A549 (cell line): ENCODE measurements around the gene PYGB. TPM values are rescaled to one million over a fixed set of nuclear protein-coding genes. Genes with fewer than 3 reads are reported as not detected.

Source experiments
- ATAC-seq, 2 experiments: fragments of 200-7000 bp in 1 of 2; fragments of >200 bp in 1 of 2; cut with Nextera tagmentation in 1 of 2; cut with Tn5 transposase in 1 of 2; 3 replicates each; pipeline versions ENCODE4 v1.8.0 to v1.9.1; 2018 to 2020; ENCODE audit warnings: mild to moderate bottlenecking in 1 of 2, moderate library complexity in 1 of 2
- CTCF ChIA-PET: fragments of 300-600 bp; sonication (Branson Sonifier 250); formaldehyde crosslinking; extraction: SDS; loops from one replicate; lab custom pipeline; 2021; ENCODE audit warnings: antibody characterized with exemption, inconsistent platforms; lab: Yijun Ruan, JAX
- POLR2A ChIA-PET: fragments of 350-600 bp; formaldehyde crosslinking; extraction: SDS; loops from one replicate; lab custom pipeline; 2021; ENCODE audit warnings: antibody characterized with exemption, inconsistent platforms; lab: Yijun Ruan, JAX
- DNase-seq, 2 experiments: peaks; one replicate each; pipeline versions ENCODE4 v3.0.0 to v3.0.0-alpha.2; 2011 to 2016; ENCODE audit warnings: low read depth in 1 of 2, low spot score in 1 of 2
- FAIRE-seq: peaks from 2 replicates; lab custom pipeline; 2011; peaks lifted over from hg19 to GRCh38; lab: Jason Lieb, UNC
- H3K27ac ChIP-seq, 2 experiments: fragments of >200 bp; sonication (Bioruptor Twin); formaldehyde crosslinking; 3 replicates each; pipeline ENCODE4 v1.5.1; 2016 to 2017
- H3K4me1 ChIP-seq: fragments of >200 bp; sonication (Bioruptor Twin); formaldehyde crosslinking; 3 replicates; pipeline ENCODE4 v1.6.1; 2016
- H3K4me2 ChIP-seq: fragments of >200 bp; sonication (Bioruptor Twin); formaldehyde crosslinking; 3 replicates; pipeline ENCODE4 v1.6.1; 2016
- H3K4me3 ChIP-seq: fragments of >200 bp; sonication (Bioruptor Twin); formaldehyde crosslinking; 3 replicates; pipeline ENCODE4 v1.5.1; 2016
- H3K9me3 ChIP-seq: fragments of >200 bp; sonication (Bioruptor Twin); formaldehyde crosslinking; 3 replicates; pipeline ENCODE4 v1.6.1; 2016
- BCL3 ChIP-seq: fragments of >200 bp; sonication (Bioruptor Twin); formaldehyde crosslinking; IDR thresholded peaks from 3 replicates; pipeline ENCODE4 v1.6.1; 2016
- CHD4 ChIP-seq: fragments of 200-600 bp; sonication (generic); IDR thresholded peaks from 2 replicates; pipeline ENCODE4 v1.6.1; 2016; ENCODE audit warnings: antibody characterized with exemption, mild to moderate bottlenecking, borderline replicate concordance
- E2F6 ChIP-seq: IDR thresholded peaks from 2 replicates; pipeline ENCODE4 v1.6.1; 2012; ENCODE audit warnings: low read depth, borderline replicate concordance
- FOSB ChIP-seq: fragments of 250-450 bp; sonication (Bioruptor Pico); IDR thresholded peaks from 2 replicates; pipeline ENCODE4 v1.5.0; 2020; ENCODE audit warnings: mild to moderate bottlenecking, moderate library complexity
- HDAC2 ChIP-seq: fragments of 200-600 bp; sonication (generic); IDR thresholded peaks from 2 replicates; pipeline ENCODE4 v1.6.1; 2016
- HOXA7 ChIP-seq: fragments of 250-450 bp; sonication (Bioruptor Pico); IDR thresholded peaks from 2 replicates; pipeline ENCODE4 v1.5.0; 2020; ENCODE audit warnings: mild to moderate bottlenecking, moderate library complexity
- HOXB13 ChIP-seq: fragments of 250-450 bp; sonication (Bioruptor Pico); IDR thresholded peaks from 2 replicates; pipeline ENCODE4 v1.5.0; 2020; ENCODE audit warnings: low read depth, mild to moderate bottlenecking, moderate library complexity
- HOXB5 ChIP-seq: fragments of 250-450 bp; sonication (Bioruptor Pico); IDR thresholded peaks from 2 replicates; pipeline ENCODE4 v1.5.0; 2020; ENCODE audit warnings: mild to moderate bottlenecking, moderate library complexity
- JUN ChIP-seq, 2 experiments: fragments of >200 bp; sonication (Bioruptor Twin); formaldehyde crosslinking; IDR thresholded peaks; 2 replicates in 1 of 2; 3 replicates in 1 of 2; pipeline ENCODE4 v1.6.1; 2016 to 2017
- JUNB ChIP-seq: fragments of >200 bp; sonication (Bioruptor Twin); formaldehyde crosslinking; IDR thresholded peaks from 2 replicates; pipeline ENCODE4 v1.6.1; 2016
- POLR2AphosphoS2 ChIP-seq: conservative IDR thresholded peaks from 2 replicates; pipeline ENCODE4 v1.6.1; 2012; ENCODE audit warnings: low read length, improper control_type of control experiment, inconsistent platforms
- RAD21 ChIP-seq, 2 experiments: fragments of >200 bp in 1 of 2; sonication (Bioruptor Twin) in 1 of 2; formaldehyde crosslinking in 1 of 2; IDR thresholded peaks in 1 of 2; conservative IDR thresholded peaks in 1 of 2; 2 replicates in 1 of 2; 3 replicates in 1 of 2; pipeline ENCODE4 v1.6.1; 2012 to 2018; ENCODE audit warnings: inconsistent platforms in 1 of 2
- RNF2 ChIP-seq: fragments of 200-600 bp; sonication (generic); IDR thresholded peaks from 2 replicates; pipeline ENCODE4 v1.6.1; 2016; ENCODE audit warnings: low read depth, mild to moderate bottlenecking, antibody characterized with exemption, moderate library complexity, borderline replicate concordance
- WGBS: methylation state at CpG from one replicate; pipeline ENCODE4 v1.1.6; 2017; ENCODE audit errors: missing lambda C conversion rate; 5-methylcytosine and 5-hydroxymethylcytosine counted together
- polyA plus RNA-seq, 4 experiments: library from polyadenylated mRNA; depleted of rRNA in 3 of 4; stranded (reverse); fragments of >200 nt; fragmentation: RNase III in 1 of 4; extraction: RNeasy Plus Mini Kit Qiagen cat#74134 plus additional on column Dnase treatment in 1 of 4; gene quantifications; 2 replicates in 3 of 4; 3 replicates in 1 of 4; pipeline ENCODE4 v1.2.3, GENCODE V29; 2011 to 2017
- TF ChIP-seq, protein P1 (sequence below): fragments of >200 bp; sonication (Bioruptor Twin); formaldehyde crosslinking; IDR thresholded peaks from 3 replicates; pipeline ENCODE4 v1.5.1; 2016
- TF ChIP-seq, protein P2 (sequence below): fragments of 150-350 bp; IDR thresholded peaks from 2 replicates; pipeline ENCODE4 v1.6.1; 2014; ENCODE audit warnings: low read depth, mild to moderate bottlenecking, low read length

Gene PYGB
- polyA plus RNA-seq, 2 of the 4 experiments (the other 2 are of a cell fraction), result 93.2 to 100 TPM

- Histone ChIP-seq H3K4me2 (no peak overlapping the region), H3K4me3 (no peak overlapping the region), H3K27ac (no peak overlapping the region), H3K4me1 (peaks cover 64% of the 10 kb centered on the region), H3K9me3 (no peaks in the 10 kb centered on the region)
- DNase-seq (no peak), ATAC-seq (no peak), FAIRE-seq (peak; percentile 65)
- ChIA-PET CTCF (interaction anchor here (0.8 to 5.1 kb wide), 9 partner anchors 7 to 260 kb away, joined by 3 to 30 read pairs (median 4); partner anchors contain the start of genes APMAP and PYGB), POLR2A (no interaction called here)
- 71% methylated on average over 5 of the region's 5 CpGs for whole genome bisulfite sequencing
- TF ChIP-seq E2F6 (no peak), HOXA7 (CRISPR knock-in tag) (no peak), JUNB (no peak), HOXB13 (CRISPR knock-in tag) (no peak), FOSB (CRISPR knock-in tag) (no peak), HOXB5 (CRISPR knock-in tag) (no peak), HDAC2 (no peak), POLR2AphosphoS2 (no peak), BCL3 (no peak)
These were observed 6.7 kb downstream of the PYGB start for GRCh38 chr20:25254571-25254970.

- ChIA-PET POLR2A (interaction anchor here (0.7 kb wide), 1 partner anchor 267 kb away, joined by 3 read pairs; no protein-coding TSS in a partner anchor), CTCF (interaction anchor here (0.8 to 5.1 kb wide), 10 partner anchors 8 to 261 kb away, joined by 3 to 30 read pairs (median 5); partner anchors contain the start of genes APMAP and PYGB)
- TF ChIP-seq, protein P1, sequence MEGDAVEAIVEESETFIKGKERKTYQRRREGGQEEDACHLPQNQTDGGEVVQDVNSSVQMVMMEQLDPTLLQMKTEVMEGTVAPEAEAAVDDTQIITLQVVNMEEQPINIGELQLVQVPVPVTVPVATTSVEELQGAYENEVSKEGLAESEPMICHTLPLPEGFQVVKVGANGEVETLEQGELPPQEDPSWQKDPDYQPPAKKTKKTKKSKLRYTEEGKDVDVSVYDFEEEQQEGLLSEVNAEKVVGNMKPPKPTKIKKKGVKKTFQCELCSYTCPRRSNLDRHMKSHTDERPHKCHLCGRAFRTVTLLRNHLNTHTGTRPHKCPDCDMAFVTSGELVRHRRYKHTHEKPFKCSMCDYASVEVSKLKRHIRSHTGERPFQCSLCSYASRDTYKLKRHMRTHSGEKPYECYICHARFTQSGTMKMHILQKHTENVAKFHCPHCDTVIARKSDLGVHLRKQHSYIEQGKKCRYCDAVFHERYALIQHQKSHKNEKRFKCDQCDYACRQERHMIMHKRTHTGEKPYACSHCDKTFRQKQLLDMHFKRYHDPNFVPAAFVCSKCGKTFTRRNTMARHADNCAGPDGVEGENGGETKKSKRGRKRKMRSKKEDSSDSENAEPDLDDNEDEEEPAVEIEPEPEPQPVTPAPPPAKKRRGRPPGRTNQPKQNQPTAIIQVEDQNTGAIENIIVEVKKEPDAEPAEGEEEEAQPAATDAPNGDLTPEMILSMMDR, result 0 out of 3 replicates have a peak, but pooled peaks have one; percentile 9
- peak in 1 of 2 experiments; percentile 35; a peak in 1 of 5 replicates for TF ChIP-seq JUN (IDR thresholded peaks at IDR 0.05)
- TF ChIP-seq CHD4, result no peak
- TF ChIP-seq RAD21 (conservative IDR thresholded peaks at IDR 0.05 in 1 of 2, IDR thresholded peaks at IDR 0.05 in 1 of 2), result 0 out of 5 replicates have a peak, but pooled peaks of 1 of the 2 experiments have one; percentile 14
- TF ChIP-seq, protein P2, sequence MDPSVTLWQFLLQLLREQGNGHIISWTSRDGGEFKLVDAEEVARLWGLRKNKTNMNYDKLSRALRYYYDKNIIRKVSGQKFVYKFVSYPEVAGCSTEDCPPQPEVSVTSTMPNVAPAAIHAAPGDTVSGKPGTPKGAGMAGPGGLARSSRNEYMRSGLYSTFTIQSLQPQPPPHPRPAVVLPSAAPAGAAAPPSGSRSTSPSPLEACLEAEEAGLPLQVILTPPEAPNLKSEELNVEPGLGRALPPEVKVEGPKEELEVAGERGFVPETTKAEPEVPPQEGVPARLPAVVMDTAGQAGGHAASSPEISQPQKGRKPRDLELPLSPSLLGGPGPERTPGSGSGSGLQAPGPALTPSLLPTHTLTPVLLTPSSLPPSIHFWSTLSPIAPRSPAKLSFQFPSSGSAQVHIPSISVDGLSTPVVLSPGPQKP, result no peak
- TF ChIP-seq RNF2, result no peak
- ATAC-seq (peak; percentile 63 to 78; a peak in 5 of 6 replicates), FAIRE-seq (no peak), DNase-seq (no peak)
- 76% methylated on average over 12 of the region's 12 CpGs for WGBS
- Histone ChIP-seq H3K4me3 (no peak overlapping the region), H3K4me1 (peaks cover 58% of the 10 kb centered on the region), H3K4me2 (no peak overlapping the region), H3K27ac (peak overlapping the region; percentile 13 to 60; a peak in 4 of 6 replicates), H3K9me3 (no peaks in the 10 kb centered on the region)
These were observed 7.2 kb downstream of the PYGB start for GRCh38 chr20:25254986-25255680.
